Amniotic stem cell (primary cell): ENCODE data around the gene MAGI2.
A peak's percentile ranks its signal among the peaks of the same experiment; 100 is the strongest.

Experiments used
- DNase-seq: peaks from one replicate; lab custom pipeline; 2025; lab: John Stamatoyannopoulos, UW

Gene MAGI2

DNA sequence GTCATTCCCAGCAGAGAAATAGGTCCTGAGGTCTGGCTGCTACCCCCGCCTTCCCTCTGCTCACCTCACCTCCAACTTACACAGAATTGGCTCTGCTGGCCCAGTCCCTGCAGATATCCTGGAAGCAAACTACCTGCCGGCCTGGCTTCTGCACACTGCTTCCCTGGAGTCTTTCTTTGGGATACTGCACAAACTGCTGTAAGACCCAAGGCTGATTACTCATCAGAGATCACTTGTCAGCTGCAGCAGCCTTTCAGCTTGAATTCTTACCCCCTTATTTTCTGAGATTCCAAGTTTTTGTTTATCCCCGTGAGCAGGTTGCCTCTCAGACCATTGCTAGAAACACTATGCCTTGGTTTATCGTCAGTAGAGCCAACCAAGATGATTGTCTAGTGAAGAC is 1228.5 kb downstream of the MAGI2 start:
- DNase-seq = no peak

DNA sequence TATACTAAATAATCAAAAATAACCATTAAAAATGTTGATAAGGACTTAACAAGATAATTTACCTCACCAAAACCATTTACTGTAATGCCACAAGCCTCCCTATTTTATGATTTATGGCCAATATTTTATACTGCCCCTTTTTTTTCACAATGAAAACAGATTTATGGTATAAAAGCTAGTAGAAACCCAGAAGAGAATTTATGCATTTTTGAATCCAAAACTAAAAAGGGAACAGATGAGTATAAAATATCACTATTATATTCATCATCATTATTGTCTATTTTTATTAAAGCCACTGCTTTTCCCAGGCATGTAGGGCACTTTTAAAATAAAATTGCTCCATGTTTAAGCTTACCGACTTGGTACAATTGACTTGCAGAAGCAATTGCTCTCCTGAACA is 1229.9 kb downstream of the MAGI2 start:
- DNase-seq = no peak

DNA sequence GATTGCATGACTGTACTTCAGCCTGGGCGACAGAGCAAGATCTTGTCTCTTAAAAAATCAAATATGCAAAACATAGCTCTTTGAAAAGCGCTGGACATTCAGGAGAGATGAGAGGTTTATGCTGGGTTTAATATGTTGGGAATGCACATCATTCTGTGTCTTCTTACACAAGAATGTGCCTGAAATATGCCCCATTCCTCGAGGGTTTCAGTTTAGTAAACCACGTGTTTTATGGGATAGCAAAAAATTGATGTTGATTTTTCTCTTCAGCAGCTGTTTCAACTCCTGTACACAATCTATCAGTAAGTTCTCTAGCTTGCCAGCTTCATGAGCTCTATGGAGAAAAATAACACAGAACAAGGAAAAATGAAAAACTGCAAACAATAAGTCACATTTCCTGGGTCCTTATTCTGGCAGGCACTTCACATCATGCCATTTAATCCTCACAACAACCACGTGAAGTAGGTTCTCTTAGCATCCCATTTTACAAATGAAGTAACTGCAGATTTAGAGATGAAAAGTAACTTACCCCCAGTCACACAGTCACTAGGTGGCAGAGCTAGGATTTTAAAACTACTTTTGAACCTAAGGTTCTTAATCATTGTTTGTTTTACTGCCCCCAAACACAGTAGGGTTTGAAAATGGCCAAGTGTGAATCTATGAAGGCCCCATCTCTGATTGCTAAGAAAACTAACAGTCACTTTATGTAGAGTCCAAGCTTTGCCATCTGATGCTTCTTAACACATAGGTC is 1231.3 kb downstream of the MAGI2 start:
- DNase-seq = peak; percentile 27

DNA sequence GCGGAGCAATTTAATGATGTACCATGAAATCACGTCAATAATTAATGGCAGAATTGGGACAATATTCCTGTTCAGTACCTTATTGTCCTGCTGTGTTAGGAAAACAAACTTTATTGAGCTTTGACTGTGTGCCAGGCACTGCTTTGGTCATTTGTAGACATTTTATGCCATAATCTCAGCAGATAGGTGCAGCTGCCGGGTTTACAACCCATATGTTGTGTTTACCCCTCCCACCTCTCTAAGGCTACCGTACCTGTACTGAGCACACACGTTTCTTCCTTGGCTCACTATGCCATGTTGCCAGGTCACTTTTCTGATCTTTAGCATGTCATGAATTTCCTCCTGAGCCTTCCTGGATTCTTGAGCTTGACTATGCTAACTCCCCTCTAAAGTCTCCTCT is 1232.7 kb downstream of the MAGI2 start:
- DNase-seq = no peak

DNA sequence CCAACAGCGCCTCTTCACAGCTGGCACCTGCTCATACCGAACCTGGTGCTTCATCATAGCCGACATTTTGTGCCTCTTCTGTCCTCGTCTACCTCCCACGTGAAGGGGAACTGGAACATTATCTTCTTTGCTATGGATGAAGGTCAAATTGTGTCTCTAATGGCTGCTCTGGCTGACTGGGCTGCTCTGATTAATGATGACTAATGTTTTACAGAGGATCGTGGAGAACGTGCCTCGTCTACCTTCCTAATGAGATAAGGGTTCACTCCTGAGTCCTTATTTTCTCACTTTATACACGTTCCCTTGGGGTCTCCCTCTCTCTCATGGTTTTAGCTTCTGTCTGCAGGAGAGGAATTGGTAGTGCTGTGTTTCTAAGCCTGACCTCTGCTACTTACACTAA is 1234.6 kb downstream of the MAGI2 start:
- no peak for DNase-seq

DNA sequence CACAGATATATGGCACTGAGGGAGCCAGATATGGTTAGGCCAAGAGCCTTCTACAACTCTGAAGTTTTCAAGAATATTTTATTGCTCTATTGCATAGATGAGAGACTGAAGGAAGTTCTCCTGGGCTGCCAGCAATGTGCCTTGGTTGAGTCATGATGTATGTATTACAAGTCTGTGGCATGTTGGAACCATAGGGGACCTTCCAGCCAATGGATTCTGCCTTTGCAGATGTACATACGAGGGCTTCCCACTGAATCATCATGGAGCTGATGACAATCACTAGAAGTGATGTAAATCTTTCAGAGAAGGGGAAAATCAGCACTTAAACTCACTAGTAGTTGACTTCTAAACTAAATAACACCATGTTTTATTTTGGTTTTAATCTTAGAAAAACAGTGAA is 1235.4 kb downstream of the MAGI2 start:
- no peak for DNase-seq

- no peak for DNase-seq
These were observed 1238.3 kb downstream of the MAGI2 start for GRCh38 chr7:78215199-78215598.

DNA sequence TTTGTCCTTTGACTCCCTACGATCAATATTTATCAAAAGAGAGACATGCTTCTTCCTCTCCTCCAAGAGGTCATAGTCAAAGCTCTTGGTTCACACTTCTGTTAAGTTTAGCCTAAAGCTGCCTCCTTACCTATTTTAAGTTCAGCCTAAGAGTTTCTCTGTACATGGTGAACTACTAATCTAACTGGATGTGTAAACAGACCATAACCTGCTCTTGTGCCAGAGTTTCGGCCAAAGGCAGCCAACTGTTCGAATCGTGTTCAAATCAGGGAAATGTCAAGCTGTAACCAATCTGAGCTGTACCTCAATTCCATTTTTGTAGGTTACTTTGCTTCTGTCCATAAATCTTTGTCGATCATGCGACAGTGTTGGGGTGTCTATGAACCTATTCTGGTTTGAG is 1240.1 kb downstream of the MAGI2 start:
- DNase-seq = no peak

GRCh38 chr7:78212476-78213060 is 1240.9 kb downstream of the MAGI2 start:
- DNase-seq = no peak

GRCh38 chr7:78207269-78207668 is 1246.2 kb downstream of the MAGI2 start:
- DNase-seq = no peak

DNA sequence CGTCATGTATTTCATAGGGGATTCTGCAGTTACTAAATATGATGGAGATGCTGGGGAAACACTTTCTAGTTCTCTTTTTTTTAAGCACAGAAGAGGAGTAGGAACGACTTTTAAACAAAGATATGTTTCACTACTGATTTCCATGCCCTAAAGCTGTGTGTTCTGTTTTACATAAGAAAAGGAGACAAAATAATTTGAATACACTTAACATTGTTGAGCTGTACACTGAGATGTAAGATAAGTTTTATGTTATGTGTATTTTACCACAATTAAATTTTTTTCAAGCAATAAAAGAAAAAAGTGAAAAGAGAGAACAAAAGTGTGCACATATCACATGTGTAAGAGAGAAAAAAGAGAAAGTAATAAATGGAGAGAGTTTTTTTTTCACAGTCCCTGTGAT is 1246.7 kb downstream of the MAGI2 start:
- DNase-seq = no peak

DNA sequence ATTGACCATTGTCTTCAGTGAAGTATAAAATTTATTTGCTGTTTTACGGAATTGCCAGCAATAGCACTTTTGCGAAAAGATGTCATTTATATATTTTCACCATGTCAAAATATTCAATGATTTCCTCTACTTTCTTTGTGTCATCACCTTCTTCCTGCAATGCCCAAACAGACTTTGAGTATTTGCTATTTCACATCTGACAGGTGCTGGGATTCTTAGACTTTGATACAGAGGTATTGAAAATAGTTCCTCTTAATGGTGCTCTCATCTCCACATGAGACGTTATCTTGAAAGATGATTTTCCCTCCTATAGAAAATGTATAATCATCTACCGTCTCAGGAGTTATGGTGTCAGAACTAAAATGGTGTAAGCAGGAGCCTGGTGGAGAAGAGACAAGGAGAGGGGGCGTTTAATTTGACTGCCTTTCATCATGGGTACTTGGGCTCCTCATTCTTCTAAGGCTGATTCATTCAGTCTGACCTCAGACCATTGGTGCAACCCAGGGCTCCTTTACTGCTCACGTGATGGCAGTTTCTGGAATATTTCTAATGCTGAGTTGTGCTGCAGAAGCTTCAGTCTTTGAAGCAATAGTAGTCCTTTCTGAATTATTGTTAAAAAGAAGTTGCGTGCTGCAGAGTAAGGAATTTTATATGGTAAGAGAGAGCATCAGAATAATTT is 1250.3 kb downstream of the MAGI2 start:
- DNase-seq = no peak

- DNase-seq = peak; percentile 12
These were observed 1254.7 kb downstream of the MAGI2 start for GRCh38 chr7:78198756-78199155.

DNA sequence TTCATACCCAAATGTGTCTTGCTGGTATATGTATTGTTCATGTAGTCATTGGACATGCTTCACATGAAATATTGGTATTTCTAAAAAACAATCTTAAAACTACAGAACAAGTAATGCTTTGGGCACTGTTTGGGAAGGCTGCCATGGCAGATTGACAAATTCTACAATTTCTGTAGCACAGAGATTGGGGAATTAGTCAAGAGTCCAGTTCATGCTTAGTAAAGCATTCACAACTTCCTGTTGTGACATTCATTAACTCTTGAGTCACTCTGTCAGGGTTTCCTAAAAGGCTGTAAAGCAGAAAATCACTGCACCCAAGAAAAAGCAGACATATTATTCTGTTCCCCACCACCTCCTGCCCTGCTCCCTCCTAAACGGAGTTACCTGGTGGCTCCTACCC is 1256.0 kb downstream of the MAGI2 start:
- DNase-seq = no peak

DNA sequence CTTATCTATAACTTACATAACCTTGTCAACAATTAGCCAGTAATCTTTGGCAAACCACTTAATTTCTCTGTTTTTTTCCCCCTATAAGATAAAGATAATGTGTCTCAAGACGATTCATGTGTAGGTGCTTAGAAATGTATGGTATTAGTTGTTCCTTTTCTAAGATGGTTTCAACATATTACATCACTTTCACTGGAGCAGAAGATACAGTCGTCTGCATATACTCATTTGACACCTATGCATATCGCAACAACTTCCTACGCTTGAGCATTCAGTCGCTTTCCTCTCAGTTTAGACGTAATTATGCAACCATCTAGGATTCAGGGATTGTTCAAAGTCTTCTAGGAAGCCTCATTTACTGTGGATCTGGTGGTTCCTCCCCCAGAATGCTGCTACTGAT is 1258.2 kb downstream of the MAGI2 start:
- DNase-seq = no peak

GRCh38 chr7:78194611-78195010 is 1258.9 kb downstream of the MAGI2 start:
- no peak for DNase-seq

GRCh38 chr7:78191475-78192079 is 1261.9 kb downstream of the MAGI2 start:
- DNase-seq = no peak

DNA sequence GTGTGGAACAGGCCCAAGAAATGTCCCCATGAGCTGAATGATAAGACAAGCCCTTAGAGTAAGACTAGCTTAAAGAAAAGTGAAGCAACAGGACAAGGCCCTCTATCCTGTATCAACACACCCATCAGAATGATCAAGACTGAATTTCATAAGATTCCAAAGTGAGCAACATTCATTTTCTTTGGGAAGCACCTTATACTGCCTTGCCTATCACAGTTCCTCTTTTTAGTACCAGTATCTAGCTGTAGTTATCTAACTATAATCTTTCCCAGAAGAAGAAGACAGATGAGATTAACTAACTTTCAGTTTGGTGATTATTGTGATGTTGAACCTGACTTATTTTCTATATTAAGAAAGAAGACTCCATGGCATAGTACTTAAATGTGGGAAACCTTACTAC is 1263.7 kb downstream of the MAGI2 start:
- DNase-seq = no peak

DNA sequence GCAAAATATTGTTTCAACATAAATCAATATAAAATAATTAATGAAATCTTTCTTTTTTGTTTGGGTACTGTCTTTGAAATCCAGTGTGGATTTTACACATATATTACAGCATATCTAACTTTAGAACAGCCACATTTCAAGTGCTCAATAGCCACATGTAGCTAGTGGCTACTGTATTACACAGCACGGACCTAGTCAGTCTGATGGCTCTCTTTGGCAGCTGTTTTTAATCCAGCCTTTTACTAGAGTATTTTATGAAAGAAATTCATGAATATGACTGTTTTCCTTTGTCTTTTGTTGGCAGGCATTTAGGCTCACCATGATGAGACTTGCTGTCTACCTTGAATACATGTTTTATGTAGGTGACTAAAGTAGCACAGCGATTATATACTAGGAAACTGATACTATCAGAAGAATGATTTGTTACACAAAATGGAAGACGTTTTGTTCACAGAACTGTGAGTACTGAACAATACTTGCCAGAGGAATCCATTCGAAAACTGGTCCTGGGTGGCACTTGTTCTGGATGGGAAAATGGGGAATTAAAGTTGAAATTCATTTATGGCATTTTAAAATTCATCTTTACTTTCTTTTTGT is 1268.2 kb downstream of the MAGI2 start:
- no peak for DNase-seq

GRCh38 chr7:78184299-78184698 is 1269.2 kb downstream of the MAGI2 start:
- no peak for DNase-seq

GRCh38 chr7:78179827-78180477 is 1273.5 kb downstream of the MAGI2 start:
- no peak for DNase-seq

- DNase-seq = no peak
These were observed 1274.3 kb downstream of the MAGI2 start for GRCh38 chr7:78179211-78179610.
